Right lobe of liver (tissue), 6 donors: ENCODE measurements around the gene LRRC8E. TPM values are rescaled to one million over a fixed set of nuclear protein-coding genes. Genes with fewer than 3 reads are reported as not detected.

Source experiments
- ATAC-seq, 4 donors: fragments of 200-7000 bp; cut with Tn5 transposase; one replicate each; pipeline ENCODE4 v1.9.1; 2020; ENCODE audit warnings: mild to moderate bottlenecking in 4 of 4, moderate library complexity in 4 of 4
- DNase-seq, 3 donors: peaks; one replicate each; pipeline ENCODE4 v3.0.0-alpha.2; 2020
- H3K27ac ChIP-seq, 3 donors: fragments of 200-600 bp; one replicate each; pipeline ENCODE4 v1.8.0; 2022
- H3K27me3 ChIP-seq, 2 donors: fragments of 200-600 bp; one replicate each; pipeline ENCODE4 v1.8.0; 2022
- H3K36me3 ChIP-seq, 4 donors: fragments of 200-600 bp; sonication (generic) in 1 of 4; one replicate each; pipeline versions ENCODE4 v1.5.1 to v1.8.0; 2017 to 2022; ENCODE audit warnings: control low read depth in 1 of 4
- H3K4me1 ChIP-seq, 4 donors: fragments of 200-600 bp; sonication (generic) in 1 of 4; one replicate each; pipeline versions ENCODE4 v1.5.1 to v1.8.0; 2017 to 2022; ENCODE audit warnings: control low read depth in 1 of 4
- H3K4me3 ChIP-seq, 3 donors: fragments of 200-600 bp; one replicate each; pipeline ENCODE4 v1.8.0; 2022
- H3K9me3 ChIP-seq, 4 donors: fragments of 200-600 bp; sonication (generic) in 1 of 4; one replicate each; pipeline versions ENCODE4 v1.5.1 to v1.8.0; 2017 to 2022; ENCODE audit warnings: control low read depth in 1 of 4
- CTCF ChIP-seq, 4 donors: fragments of 200-600 bp in 3 of 4; fragments of 450-650 bp in 1 of 4; IDR thresholded peaks; one replicate each; pipeline versions ENCODE4 v1.5.1 to v1.8.0; 2016 to 2022; ENCODE audit warnings: antibody characterized with exemption in 4 of 4, mild to moderate bottlenecking in 2 of 4
- POLR2A ChIP-seq: fragments of 450-650 bp; IDR thresholded peaks from one replicate; pipeline ENCODE4 v1.6.1; 2017; ENCODE audit warnings: antibody characterized with exemption, mild to moderate bottlenecking
- WGBS: methylation state at CpG from one replicate; pipeline ENCODE4 v1.1.6; 2018; ENCODE audit warnings: low coverage, low lambda C conversion rate; ENCODE audit not compliant: insufficient coverage; ENCODE audit errors: missing lambda C conversion rate; 5-methylcytosine and 5-hydroxymethylcytosine counted together
- intact Hi-C, 2 donors: fragments of 100-400 bp; cut with DNase I; formaldehyde crosslinking; loops; one replicate each; pipeline versions ENCODE4 v1.11.2 to v1.14.1; 2022
- long read RNA-seq: library from polyadenylated mRNA; unstranded; transcript quantifications from one replicate; pipeline ENCODE4 v2.0.0, GENCODE V29; 2019
- total RNA-seq, 6 experiments: library from RNA; depleted of rRNA in 2 of 6; stranded (reverse); fragments of >200 nt in 2 of 6; fragmentation: NEBNext Ultra II Directional in 3 of 6; extraction: Animal tissue kit (Norgen Biotek cat#: 25700) in 3 of 6; gene quantifications; one replicate each; pipeline versions ENCODE4 v1.1.0 to v1.2.4, GENCODE V29; 2016 to 2023
- donor health status: DM: no; HTN: yes; CAD: no.
- donor health status: DM: no; HTN: no; CAD: no.
- donor health status: DM: no; HTN: no; CAD: no.
- donor health status: DM: no; HTN: yes; CAD: no.
- donor health status: DM: no; HTN: yes; CAD: no.

The LRRC8E gene
- 1 to 10 TPM; 1.5 to 9.6 (median 3.5) TPM for total RNA-seq
- long read RNA-seq, result 0 reads

GRCh38 chr19:7888145-7888825 lies at the start of gene LRRC8E:
Gene LRRC8E (plus strand): TSS chr19:7888510. CDS start chr19:7895604, 7,094 bp downstream.
- Histone ChIP-seq H3K27me3 (no peaks in the 10 kb centered on the region), H3K27ac (no peak within 1 kb of the TSS), H3K4me1 (no peaks in the 10 kb centered on the region), H3K4me3 (peak within 1 kb of the TSS; percentile 45 to 50 (median 46)), H3K36me3 (no peaks in the 10 kb centered on the region), H3K9me3 (no peaks in the 10 kb centered on the region)
- no peak for TF ChIP-seq CTCF (IDR thresholded peaks at IDR 0.05)
- TF ChIP-seq POLR2A, result peak; percentile 36
- peak in 2 of 3 donors; percentile 59 to 77 for DNase-seq
- ATAC-seq, result peak; percentile 76 to 96 (median 90)
- 10% methylated on average over 22 of the region's 53 CpGs for WGBS
- intact Hi-C loops, result no loop called here

GRCh38 chr19:7839476-7839875 lies 48.8 kb upstream of the LRRC8E start:
- intact Hi-C loops, result no loop called here
- 96% methylated on average over 6 of the region's 6 CpGs for whole genome bisulfite sequencing
- Histone ChIP-seq H3K27me3 (no peaks in the 10 kb centered on the region), H3K36me3 (no peaks in the 10 kb centered on the region), H3K4me1 (no peaks in the 10 kb centered on the region), H3K4me3 (no peak overlapping the region), H3K27ac (no peak overlapping the region), H3K9me3 (no peaks in the 10 kb centered on the region)
- DNase-seq, result no peak
- no peak for ATAC-seq
- TF ChIP-seq POLR2A (no peak), CTCF (IDR thresholded peaks at IDR 0.05) (no peak)

- H3K27me3 ChIP-seq, result no peaks in the 10 kb centered on the region
- no peaks in the 10 kb centered on the region for H3K4me1 ChIP-seq
- H3K36me3 ChIP-seq, result no peaks in the 10 kb centered on the region
- no peak overlapping the region for H3K4me3 ChIP-seq
- TF ChIP-seq CTCF (IDR thresholded peaks at IDR 0.05), result no peak
- no peaks in the 10 kb centered on the region for H3K9me3 ChIP-seq
- DNase-seq (no peak), ATAC-seq (no peak)
- intact Hi-C loops, result no loop called here
- 95% methylated on average over 8 of the region's 8 CpGs for WGBS
- H3K27ac ChIP-seq, result no peak overlapping the region
Observed at GRCh38 chr19:7840629-7841028, 47.7 kb upstream of the LRRC8E start.

GRCh38 chr19:7841751-7842660 lies 46.3 kb upstream of the LRRC8E start:
- intact Hi-C loops, result no loop called here
- Histone ChIP-seq H3K27me3 (no peaks in the 10 kb centered on the region), H3K36me3 (no peaks in the 10 kb centered on the region), H3K4me3 (no peak overlapping the region), H3K4me1 (no peaks in the 10 kb centered on the region), H3K27ac (no peak overlapping the region), H3K9me3 (no peaks in the 10 kb centered on the region)
- ATAC-seq, result no peak
- TF ChIP-seq POLR2A, result no peak
- TF ChIP-seq CTCF (IDR thresholded peaks at IDR 0.05), result no peak
- no peak for DNase-seq
- 95% methylated on average over 9 of the region's 11 CpGs for WGBS
